Measurements from ENCODE around the gene JAK1. TPM values are rescaled to one million over a fixed set of nuclear protein-coding genes. Genes with fewer than 3 reads are reported as not detected.

Gene JAK1
- total RNA-seq, 3 donors from 2014 or later, result 179 to 258 (median 196) TPM

- Histone ChIP-seq H3K27me3 (no peaks in the 10 kb centered on the region), H3K27ac (no peak overlapping the region), H3K9me3 (no peaks in the 10 kb centered on the region), H3K36me3 (no peaks in the 10 kb centered on the region), H3K4me1 (no peaks in the 10 kb centered on the region), H3K4me3 (no peak overlapping the region)
- DNase-seq (ENCODE audit: low spot score in 2 of 2), result no peak
- intact Hi-C loops (cut with DNase I; ENCODE audit: low total_unique reads), result no loop called here
- TF ChIP-seq POLR2A (IDR thresholded peaks at IDR 0.05) (no peak), POLR2AphosphoS5 (IDR thresholded peaks at IDR 0.05) (no peak)
Measured at GRCh38 chr1:64798872-64799271, 167.5 kb downstream of the JAK1 start.

- Histone ChIP-seq H3K27ac (no peak overlapping the region), H3K4me1 (no peaks in the 10 kb centered on the region), H3K9me3 (peaks cover 0 to 11% of the 10 kb centered on the region in 2 donors), H3K36me3 (no peaks in the 10 kb centered on the region), H3K27me3 (no peaks in the 10 kb centered on the region), H3K4me3 (no peak overlapping the region)
- intact Hi-C loops (cut with DNase I; ENCODE audit: low total_unique reads), result no loop called here
- TF ChIP-seq POLR2A (IDR thresholded peaks at IDR 0.05) (no peak), CTCF (IDR thresholded peaks at IDR 0.05) (no peak), POLR2AphosphoS5 (IDR thresholded peaks at IDR 0.05) (no peak)
- no peak for DNase-seq (ENCODE audit: low spot score in 2 of 2)
Measured at GRCh38 chr1:64790832-64791487, 175.4 kb downstream of the JAK1 start.

Other genes with a start within 250 kb of the JAK1 start
- gene RAVER2, start 221.5 kb downstream of the JAK1 start, total RNA-seq, result 10 to 100 TPM in 2 of 3 donors, 1 to 10 TPM in 1; 6.6 to 21.1 (median 17.0) TPM
- 10 to 100 TPM; 18.2 to 47.3 (median 41.0) TPM for gene AK4, start 181.7 kb upstream of the JAK1 start, total RNA-seq

Data from breast epithelium (tissue), 4 donors.